K562 (cell line): Measurements from ENCODE around the gene RNF151. TPM values are rescaled to one million over a fixed set of nuclear protein-coding genes. Genes with fewer than 3 reads are reported as not detected.
A peak's percentile ranks its signal among the peaks of the same experiment; 100 is the strongest.

Experiments used
- FOXM1 ChIP-seq, 2 experiments: fragments of 450-650 bp in 1 of 2; sonication (generic) in 1 of 2; formaldehyde crosslinking in 1 of 2; IDR thresholded peaks; 2 replicates each; pipeline versions ENCODE4 v1.6.1 to v1.9.0; 2017 to 2022; ENCODE audit warnings: low read depth in 2 of 2, mild to moderate bottlenecking in 2 of 2, missing genetic modification reagents in 1 of 2, moderate library complexity in 1 of 2
- ILK ChIP-seq: fragments of 450-650 bp; IDR thresholded peaks from 2 replicates; pipeline ENCODE4 v1.6.1; 2016; ENCODE audit warnings: missing genetic modification characterization, low read depth, mild to moderate bottlenecking, missing compliant biosample characterization, moderate library complexity, borderline replicate concordance
- KAT7 ChIP-seq: sonication (generic); formaldehyde crosslinking; IDR thresholded peaks from 2 replicates; pipeline ENCODE4 v1.8.0; 2022; ENCODE audit warnings: missing genetic modification reagents, mild to moderate bottlenecking, borderline replicate concordance
- MTA1 ChIP-seq: fragments of 450-650 bp; IDR thresholded peaks from 2 replicates; pipeline ENCODE4 v1.6.1; 2017; ENCODE audit warnings: borderline replicate concordance
- NEUROD1 ChIP-seq: fragments of 150-350 bp; IDR thresholded peaks from 2 replicates; pipeline ENCODE4 v1.6.1; 2014; ENCODE audit warnings: borderline replicate concordance, low read length, low read depth; ENCODE audit not compliant: partially characterized antibody
- PCBP2 ChIP-seq: fragments of 200-400 bp; formaldehyde crosslinking; IDR thresholded peaks from 2 replicates; pipeline ENCODE4 v1.6.1; 2018; ENCODE audit warnings: low read length, low read depth, mild to moderate bottlenecking, moderate library complexity; ENCODE audit not compliant: poor library complexity, severe bottlenecking
- POU5F1 ChIP-seq: fragments of 150-350 bp; IDR thresholded peaks from 2 replicates; pipeline ENCODE4 v1.6.1; 2014; ENCODE audit warnings: borderline replicate concordance, low read length, low read depth, mild to moderate bottlenecking; ENCODE audit not compliant: partially characterized antibody
- PRPF4 ChIP-seq: fragments of 200-400 bp; formaldehyde crosslinking; IDR thresholded peaks from one replicate; pipeline ENCODE4 v1.6.1; 2017; ENCODE audit warnings: low read length, low read depth, mild to moderate bottlenecking; ENCODE audit not compliant: insufficient read depth, poor library complexity, severe bottlenecking
- SMARCA5 ChIP-seq: fragments of 450-650 bp; IDR thresholded peaks from 2 replicates; pipeline ENCODE4 v1.6.1; 2016
- YBX1 ChIP-seq: fragments of 450-650 bp; IDR thresholded peaks from 2 replicates; pipeline ENCODE4 v1.7.1; 2016; ENCODE audit warnings: mild to moderate bottlenecking
- polyA plus RNA-seq, 8 experiments: library from polyadenylated mRNA; depleted of rRNA in 4 of 8; stranded (reverse) in 5 of 8; unstranded in 3 of 8; fragments of >200 nt; fragmentation: Nextera tagmentation in 2 of 8; fragmentation: Illumina TruSeq in 1 of 8; extraction: Ambion mirVana in 2 of 8; extraction: Trizol in 1 of 8; gene quantifications; 2 replicates each; pipeline versions ENCODE4 v1.2.1 to v1.2.3, GENCODE V29; 2011 to 2014; ENCODE audit warnings: inconsistent platforms in 1 of 8, missing spikeins in 1 of 8
- total RNA-seq, 7 experiments: library from RNA; depleted of rRNA in 6 of 7; stranded (reverse); fragments of >200 nt in 6 of 7; fragmentation: Illumina TruSeq in 2 of 7; extraction: Trizol in 2 of 7; gene quantifications; 2 replicates each; pipeline versions ENCODE4 v1.2.1 to v1.2.3, GENCODE V29; 2011 to 2021; ENCODE audit warnings: low replicate concordance in 1 of 7
- TF ChIP-seq, protein P1 (sequence below), 2 experiments: fragments of 450-650 bp; IDR thresholded peaks; 2 replicates each; pipeline ENCODE4 v1.6.1; 2016; ENCODE audit warnings: mild to moderate bottlenecking in 2 of 2, borderline replicate concordance in 1 of 2, low read depth in 1 of 2, moderate library complexity in 1 of 2
- TF ChIP-seq, protein P2 (sequence below), 2 experiments: fragments of 450-650 bp; conservative IDR thresholded peaks; 2 replicates each; pipeline ENCODE4 v1.6.1; 2017; ENCODE audit warnings: mild to moderate bottlenecking in 2 of 2, moderate library complexity in 2 of 2
- TF ChIP-seq, protein P3 (sequence below): IDR thresholded peaks from 2 replicates; pipeline ENCODE4 v1.6.1; 2012; ENCODE audit warnings: low read depth, low read length, improper control_type of control experiment, borderline replicate concordance

Gene RNF151
- total and polyA plus RNA-seq, 9 of the 15 experiments (the other 6 are each of a cell fraction or from before 2014, with no cell fraction given): not detected

DNA sequence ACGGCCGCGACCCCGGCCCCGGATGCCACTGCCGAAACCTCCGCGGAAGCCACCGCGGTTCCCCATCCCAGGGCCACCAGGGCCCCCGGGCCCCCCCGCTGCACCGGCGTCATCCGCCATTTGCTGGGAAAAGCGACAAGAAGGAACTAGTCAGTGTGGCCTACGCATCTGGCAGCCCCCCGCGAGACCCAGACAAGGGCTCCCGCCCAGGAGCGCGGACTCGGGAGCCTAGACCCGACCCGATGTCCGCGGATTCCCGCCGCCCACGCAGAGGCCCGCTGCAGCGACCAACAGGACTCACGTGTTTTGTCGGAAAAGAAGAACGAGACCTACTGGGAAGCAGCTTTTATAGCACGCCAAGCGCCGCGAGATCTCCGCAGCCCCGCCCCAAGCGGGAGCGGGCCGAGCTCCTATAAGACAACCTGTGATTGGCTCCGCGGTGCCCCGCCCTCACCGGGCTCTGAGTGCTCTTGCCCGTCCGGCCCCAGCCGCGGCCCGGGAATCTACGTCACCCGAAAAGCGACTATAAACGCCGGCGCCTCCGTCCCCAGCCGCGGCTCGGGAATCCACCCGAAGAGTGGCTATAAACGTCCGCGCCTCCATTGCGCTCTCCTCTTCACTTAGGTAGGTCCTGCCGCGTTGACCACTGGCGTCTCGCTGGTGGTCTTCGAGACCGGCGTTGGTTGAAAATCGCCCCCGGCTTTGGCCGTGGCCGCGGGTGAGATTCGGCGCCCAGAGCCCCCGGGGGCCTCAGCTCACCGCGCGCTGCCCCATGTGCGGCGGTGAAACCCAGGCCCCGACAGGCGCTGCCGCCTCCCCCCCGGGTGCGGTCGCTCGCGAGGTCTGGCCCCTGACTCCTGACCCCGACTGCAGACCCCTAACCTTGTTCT, 1.9 kb upstream of the RNF151 start, which contains the start of gene RPS2 (continued):
- TF ChIP-seq, protein P1, sequence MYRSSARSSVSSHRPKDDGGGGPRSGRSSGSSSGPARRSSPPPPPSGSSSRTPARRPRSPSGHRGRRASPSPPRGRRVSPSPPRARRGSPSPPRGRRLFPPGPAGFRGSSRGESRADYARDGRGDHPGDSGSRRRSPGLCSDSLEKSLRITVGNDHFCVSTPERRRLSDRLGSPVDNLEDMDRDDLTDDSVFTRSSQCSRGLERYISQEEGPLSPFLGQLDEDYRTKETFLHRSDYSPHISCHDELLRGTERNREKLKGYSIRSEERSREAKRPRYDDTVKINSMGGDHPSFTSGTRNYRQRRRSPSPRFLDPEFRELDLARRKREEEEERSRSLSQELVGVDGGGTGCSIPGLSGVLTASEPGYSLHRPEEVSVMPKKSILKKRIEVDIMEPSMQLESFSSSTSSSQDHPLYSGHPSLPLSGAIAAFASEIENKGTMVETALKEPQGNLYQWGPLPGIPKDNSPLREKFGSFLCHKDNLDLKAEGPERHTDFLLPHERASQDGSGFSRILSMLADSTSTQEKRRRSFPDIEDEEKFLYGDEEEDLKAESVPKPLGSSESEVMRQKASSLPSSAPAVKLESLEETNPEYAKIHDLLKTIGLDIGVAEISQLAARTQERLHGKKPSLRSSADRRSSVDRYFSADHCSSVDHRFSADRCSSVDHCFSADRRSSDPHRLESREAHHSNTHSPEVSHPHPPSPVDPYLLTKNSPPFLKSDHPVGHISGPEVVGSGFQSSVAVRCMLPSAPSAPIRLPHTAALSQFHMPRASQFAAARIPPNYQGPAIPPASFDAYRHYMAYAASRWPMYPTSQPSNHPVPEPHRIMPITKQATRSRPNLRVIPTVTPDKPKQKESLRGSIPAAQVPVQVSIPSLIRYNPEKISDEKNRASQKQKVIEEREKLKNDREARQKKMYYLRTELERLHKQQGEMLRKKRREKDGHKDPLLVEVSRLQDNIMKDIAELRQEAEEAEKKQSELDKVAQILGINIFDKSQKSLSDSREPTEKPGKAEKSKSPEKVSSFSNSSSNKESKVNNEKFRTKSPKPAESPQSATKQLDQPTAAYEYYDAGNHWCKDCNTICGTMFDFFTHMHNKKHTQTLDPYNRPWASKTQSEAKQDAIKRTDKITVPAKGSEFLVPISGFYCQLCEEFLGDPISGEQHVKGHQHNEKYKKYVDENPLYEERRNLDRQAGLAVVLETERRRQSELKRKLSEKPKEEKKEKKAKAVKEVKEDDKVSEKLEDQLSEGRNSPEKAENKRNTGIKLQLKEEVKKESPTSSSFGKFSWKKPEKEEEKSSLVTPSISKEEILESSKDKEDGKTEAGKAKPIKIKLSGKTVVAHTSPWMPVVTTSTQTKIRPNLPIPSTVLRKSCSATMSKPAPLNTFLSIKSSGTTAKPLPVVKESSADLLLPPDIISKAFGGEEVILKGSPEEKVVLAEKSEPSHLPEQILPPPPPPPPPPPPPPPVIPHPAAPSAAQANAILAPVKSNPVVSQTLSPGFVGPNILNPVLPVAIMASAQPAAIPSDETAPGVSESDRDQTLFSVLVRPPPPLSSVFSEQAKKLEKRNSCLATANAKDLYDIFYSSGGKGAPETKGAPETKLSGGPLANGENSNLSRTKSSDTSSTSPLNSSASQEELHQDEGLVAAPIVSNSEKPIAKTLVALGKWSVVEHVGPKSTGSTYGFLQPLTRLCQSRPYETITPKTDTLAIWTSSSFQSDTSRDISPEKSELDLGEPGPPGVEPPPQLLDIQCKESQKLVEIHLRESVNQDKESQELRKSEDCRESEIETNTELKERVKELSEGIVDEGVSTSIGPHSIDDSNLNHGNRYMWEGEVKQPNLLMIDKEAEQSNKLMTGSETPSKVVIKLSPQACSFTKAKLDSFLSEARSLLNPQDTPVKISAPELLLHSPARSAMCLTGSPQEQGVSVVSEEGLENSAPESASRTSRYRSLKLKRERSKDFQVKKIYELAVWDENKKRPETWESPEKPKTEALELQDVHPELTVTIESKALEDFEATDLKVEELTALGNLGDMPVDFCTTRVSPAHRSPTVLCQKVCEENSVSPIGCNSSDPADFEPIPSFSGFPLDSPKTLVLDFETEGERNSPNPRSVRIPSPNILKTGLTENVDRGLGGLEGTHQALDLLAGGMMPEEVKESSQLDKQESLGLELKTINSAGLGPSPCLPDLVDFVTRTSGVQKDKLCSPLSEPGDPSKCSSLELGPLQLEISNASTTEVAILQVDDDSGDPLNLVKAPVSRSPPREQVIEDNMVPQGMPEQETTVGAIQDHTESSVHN (IDR thresholded peaks at IDR 0.05; ENCODE audit: borderline replicate concordance in 1 of 2, low read depth in 1 of 2): peak in 1 of 2 experiments; percentile 55; a peak in 1 of 4 replicates
- peak; percentile 42 for TF ChIP-seq KAT7 (CRISPR knock-in tag)
- peak; percentile 96 for TF ChIP-seq PRPF4
- peak; percentile 3 for TF ChIP-seq PCBP2
- TF ChIP-seq, protein P2, sequence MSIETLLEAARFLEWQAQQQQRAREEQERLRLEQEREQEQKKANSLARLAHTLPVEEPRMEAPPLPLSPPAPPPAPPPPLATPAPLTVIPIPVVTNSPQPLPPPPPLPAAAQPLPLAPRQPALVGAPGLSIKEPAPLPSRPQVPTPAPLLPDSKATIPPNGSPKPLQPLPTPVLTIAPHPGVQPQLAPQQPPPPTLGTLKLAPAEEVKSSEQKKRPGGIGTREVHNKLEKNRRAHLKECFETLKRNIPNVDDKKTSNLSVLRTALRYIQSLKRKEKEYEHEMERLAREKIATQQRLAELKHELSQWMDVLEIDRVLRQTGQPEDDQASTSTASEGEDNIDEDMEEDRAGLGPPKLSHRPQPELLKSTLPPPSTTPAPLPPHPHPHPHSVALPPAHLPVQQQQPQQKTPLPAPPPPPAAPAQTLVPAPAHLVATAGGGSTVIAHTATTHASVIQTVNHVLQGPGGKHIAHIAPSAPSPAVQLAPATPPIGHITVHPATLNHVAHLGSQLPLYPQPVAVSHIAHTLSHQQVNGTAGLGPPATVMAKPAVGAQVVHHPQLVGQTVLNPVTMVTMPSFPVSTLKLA (conservative IDR thresholded peaks at IDR 0.05): peak; percentile 81 to 88
- TF ChIP-seq SMARCA5: no peak
- TF ChIP-seq YBX1: no peak
- TF ChIP-seq NEUROD1: peak; percentile 75
- no peak for TF ChIP-seq POU5F1
- TF ChIP-seq, protein P3, sequence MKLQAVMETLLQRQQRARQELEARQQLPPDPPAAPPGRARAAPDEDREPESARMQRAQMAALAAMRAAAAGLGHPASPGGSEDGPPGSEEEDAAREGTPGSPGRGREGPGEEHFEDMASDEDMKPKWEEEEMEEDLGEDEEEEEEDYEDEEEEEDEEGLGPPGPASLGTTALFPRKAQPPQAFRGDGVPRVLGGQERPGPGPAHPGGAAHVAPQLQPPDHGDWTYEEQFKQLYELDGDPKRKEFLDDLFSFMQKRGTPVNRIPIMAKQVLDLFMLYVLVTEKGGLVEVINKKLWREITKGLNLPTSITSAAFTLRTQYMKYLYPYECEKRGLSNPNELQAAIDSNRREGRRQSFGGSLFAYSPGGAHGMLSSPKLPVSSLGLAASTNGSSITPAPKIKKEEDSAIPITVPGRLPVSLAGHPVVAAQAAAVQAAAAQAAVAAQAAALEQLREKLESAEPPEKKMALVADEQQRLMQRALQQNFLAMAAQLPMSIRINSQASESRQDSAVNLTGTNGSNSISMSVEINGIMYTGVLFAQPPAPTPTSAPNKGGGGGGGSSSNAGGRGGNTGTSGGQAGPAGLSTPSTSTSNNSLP: no peak
- TF ChIP-seq FOXM1 (IDR thresholded peaks at IDR 0.05; ENCODE audit: low read depth): no peak; the same call in 1 of the 2 replicates
- TF ChIP-seq FOXM1 (CRISPR knock-in tag; IDR thresholded peaks at IDR 0.05; ENCODE audit: low read depth): no peak; the same call in 1 of the 2 replicates
- no peak for TF ChIP-seq ILK (tag)
- peak; percentile 98 for TF ChIP-seq MTA1
